Hepatocyte (in vitro differentiated cells): Measurements from ENCODE around the gene TBC1D12.

Experiments
- CTCF ChIP-seq: fragments of 200-600 bp; sonication (generic); IDR thresholded peaks from 2 replicates; pipeline ENCODE4 v1.5.1; 2016; ENCODE audit warnings: antibody characterized with exemption, mild to moderate bottlenecking; ENCODE audit not compliant: poor library complexity
- EZH2 ChIP-seq: fragments of 200-600 bp; sonication (generic); IDR thresholded peaks from 2 replicates; pipeline ENCODE4 v1.6.1; 2016; ENCODE audit warnings: antibody characterized with exemption, mild to moderate bottlenecking, borderline replicate concordance

GRCh38 chr10:94370501-94370900 lies 31.8 kb upstream of the TBC1D12 start:
- TF ChIP-seq CTCF (no peak), EZH2 (no peak)
